Activated naive CD4-positive, alpha-beta T cell treated with anti-CD3 and anti-CD28 coated beads for 36 hours (primary cell): Measurements from ENCODE around the gene MEN1. TPM values are rescaled to one million over a fixed set of nuclear protein-coding genes. Genes with fewer than 3 reads are reported as not detected.
"Not testable (repeated sequence)": the region's sequence is repeated elsewhere in the genome, so short reads cannot be mapped to it uniquely, and the experiment has no call there.

ENCODE experiments used
- CTCF ChIA-PET: fragments of 350-600 bp; sonication (Branson Sonifier 250); formaldehyde crosslinking; loops from one replicate; lab custom pipeline; 2021; ENCODE audit warnings: antibody characterized with exemption; lab: Charles Lee
- DNase-seq: peaks from one replicate; pipeline ENCODE4 v3.0.0-alpha.2; 2020
- H3K27ac Mint-ChIP-seq: one replicate; pipeline ENCODE4 v1.8.0; 2021; ENCODE audit warnings: mild to moderate bottlenecking, mixed read lengths
- H3K27me3 Mint-ChIP-seq: one replicate; pipeline ENCODE4 v1.8.0; 2021; ENCODE audit warnings: low read depth, mixed read lengths
- H3K36me3 Mint-ChIP-seq: one replicate; pipeline ENCODE4 v1.8.0; 2021; ENCODE audit warnings: low read depth, mixed read lengths
- H3K4me1 Mint-ChIP-seq: one replicate; pipeline ENCODE4 v1.8.0; 2021; ENCODE audit warnings: low read depth, mixed read lengths
- H3K4me3 Mint-ChIP-seq: one replicate; pipeline ENCODE4 v1.8.0; 2021; ENCODE audit warnings: mild to moderate bottlenecking, moderate library complexity, mixed read lengths
- H3K9me3 Mint-ChIP-seq: one replicate; pipeline ENCODE4 v1.8.0; 2021; ENCODE audit warnings: mixed read lengths
- intact Hi-C: fragments of 100-400 bp; cut with micrococcal nuclease; formaldehyde crosslinking; loops from one replicate; pipeline ENCODE4 v1.15.1; 2023
- total RNA-seq, 2 experiments: library from RNA; stranded (reverse); gene quantifications; one replicate each; pipeline ENCODE4 v1.2.3, GENCODE V29; 2021

The MEN1 gene
- total RNA-seq, 2 experiments from 2014 or later, result 23.9 TPM

DNA sequence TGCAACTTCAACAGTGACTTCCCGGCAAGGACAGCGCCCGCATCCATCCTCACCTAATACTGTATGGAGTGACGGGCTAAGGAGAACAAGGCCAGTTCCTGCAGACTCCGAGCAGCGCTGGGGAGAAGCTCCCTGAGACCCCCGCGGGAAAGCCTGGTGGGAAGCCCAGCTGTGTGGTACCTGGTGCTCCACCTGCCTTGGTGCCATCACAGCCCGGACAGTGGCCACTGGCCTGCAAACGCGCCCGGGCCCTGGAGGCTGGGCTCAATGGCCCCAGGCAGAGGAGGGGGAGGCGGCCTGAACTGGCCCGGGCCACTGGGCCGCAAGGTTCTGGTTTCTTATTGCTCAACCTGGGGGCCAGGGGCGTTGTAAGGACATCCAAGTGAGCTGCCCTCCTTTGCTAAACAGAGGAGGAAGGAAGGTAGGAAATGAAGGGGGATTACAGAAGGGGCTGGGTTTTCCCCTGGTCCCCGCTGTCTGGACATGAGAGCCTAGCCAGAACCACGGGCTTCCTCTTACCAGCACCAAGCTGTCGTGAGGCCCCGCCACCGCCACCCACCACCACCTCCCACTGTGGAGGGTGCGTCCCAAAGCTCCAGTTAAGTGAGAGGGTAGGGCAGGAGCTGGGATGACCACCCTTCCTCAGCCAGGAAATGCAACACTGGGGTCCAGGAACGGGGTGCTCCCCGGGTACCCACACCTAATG, 42.6 kb upstream of the MEN1 start:
- intact Hi-C loops, result no loop called here
- Mint-ChIP-seq H3K27me3 (no peaks in the 10 kb centered on the region), H3K4me3 (peak overlapping the region; percentile 18), H3K27ac (peak overlapping the region; percentile 95), H3K36me3 (peaks cover 44% of the 10 kb centered on the region), H3K4me1 (peaks cover 93% of the 10 kb centered on the region), H3K9me3 (no peaks in the 10 kb centered on the region)
- CTCF ChIA-PET, result interaction anchor here (1.3 to 32.9 kb wide), 3 partner anchors 9 to 34 kb away, joined by 4 to 992 read pairs (median 288); partner anchors contain the start of genes CDC42BPG and EHD1
- DNase-seq, result peak; percentile 35

DNA sequence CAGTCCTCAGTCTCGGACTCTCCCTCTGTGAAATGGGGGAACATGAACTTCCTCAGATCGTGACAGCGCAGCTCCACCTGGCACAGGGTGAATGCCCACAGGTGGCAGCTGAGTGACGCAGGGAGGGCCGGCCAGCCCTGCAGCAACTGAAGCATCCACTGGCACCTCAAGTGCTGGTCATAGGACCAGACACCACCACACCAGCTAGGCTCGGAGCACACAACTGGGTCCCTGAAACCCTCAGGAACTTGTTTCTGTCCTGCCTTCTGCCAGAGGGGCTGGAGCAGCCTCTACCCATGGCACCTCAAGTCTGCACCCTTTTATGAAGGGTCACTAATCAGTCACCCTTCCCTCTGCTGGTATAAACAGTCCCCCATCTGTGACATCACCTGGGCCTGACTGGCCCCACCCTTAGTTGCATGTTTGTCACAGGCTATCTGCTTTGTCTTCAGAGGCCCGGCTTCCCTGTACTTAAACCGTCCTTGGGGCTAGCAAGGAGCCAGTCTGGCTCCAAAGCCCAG, 41.5 kb upstream of the MEN1 start:
- peak overlapping the region; percentile 95 for H3K27ac Mint-ChIP-seq
- CTCF ChIA-PET, result interaction anchor here (1.4 to 32.9 kb wide), 3 partner anchors 11 to 478 kb away, joined by 3 to 992 read pairs (median 288); partner anchors contain the start of gene EHD1
- peaks cover 38% of the 10 kb centered on the region for H3K36me3 Mint-ChIP-seq
- peak overlapping the region; percentile 49 for H3K4me3 Mint-ChIP-seq
- H3K9me3 Mint-ChIP-seq, result no peaks in the 10 kb centered on the region
- no peaks in the 10 kb centered on the region for H3K27me3 Mint-ChIP-seq
- peak; percentile 57 for DNase-seq
- intact Hi-C loops, result loop anchor here (1.0 kb wide), 4 partner anchors 7 to 33 kb away; partner anchors contain the start of gene EHD1
- peaks cover 93% of the 10 kb centered on the region for H3K4me1 Mint-ChIP-seq

DNA sequence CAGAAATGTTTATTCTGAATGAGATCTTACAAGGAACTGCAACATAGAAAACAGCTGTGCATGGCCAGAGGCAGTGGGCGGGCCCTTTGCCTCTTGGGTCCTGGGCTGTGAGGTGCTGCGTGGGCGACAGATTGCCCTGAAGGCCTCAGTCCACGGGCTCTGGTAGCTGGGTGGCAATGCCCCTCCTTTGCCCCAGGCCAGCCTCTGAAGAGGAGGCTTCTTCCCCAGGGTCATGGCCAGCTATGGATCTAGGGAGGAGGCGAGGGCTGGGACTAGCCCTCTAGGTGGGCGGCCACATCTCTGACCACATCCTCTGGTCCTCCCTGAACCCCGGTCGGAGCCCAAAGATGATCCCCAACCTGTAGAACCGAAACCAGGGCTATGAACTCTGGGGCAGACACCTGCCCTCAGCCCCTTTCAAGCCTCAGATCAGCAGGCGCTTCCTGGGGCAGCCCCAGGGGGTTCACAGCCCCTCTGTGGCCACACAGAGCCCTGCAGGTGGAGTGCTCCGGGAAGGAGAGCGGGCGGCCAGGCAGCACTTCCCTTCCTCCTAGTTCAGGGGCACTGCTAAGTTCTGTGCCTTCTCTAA, 40.7 kb upstream of the MEN1 start:
- intact Hi-C loops, result loop anchor here (1.0 kb wide), 4 partner anchors 8 to 34 kb away; partner anchors contain the start of gene EHD1
- peak overlapping the region; percentile 49 for H3K4me3 Mint-ChIP-seq
- no peaks in the 10 kb centered on the region for H3K9me3 Mint-ChIP-seq
- peaks cover 30% of the 10 kb centered on the region for H3K36me3 Mint-ChIP-seq
- no peaks in the 10 kb centered on the region for H3K27me3 Mint-ChIP-seq
- CTCF ChIA-PET, result interaction anchor here (0.7 to 32.9 kb wide), 4 partner anchors 12 to 479 kb away, joined by 3 to 992 read pairs (median 146); partner anchors contain the start of gene EHD1
- peaks cover 85% of the 10 kb centered on the region for H3K4me1 Mint-ChIP-seq
- peak overlapping the region; percentile 95 for H3K27ac Mint-ChIP-seq
- DNase-seq, result peak; percentile 91

DNA sequence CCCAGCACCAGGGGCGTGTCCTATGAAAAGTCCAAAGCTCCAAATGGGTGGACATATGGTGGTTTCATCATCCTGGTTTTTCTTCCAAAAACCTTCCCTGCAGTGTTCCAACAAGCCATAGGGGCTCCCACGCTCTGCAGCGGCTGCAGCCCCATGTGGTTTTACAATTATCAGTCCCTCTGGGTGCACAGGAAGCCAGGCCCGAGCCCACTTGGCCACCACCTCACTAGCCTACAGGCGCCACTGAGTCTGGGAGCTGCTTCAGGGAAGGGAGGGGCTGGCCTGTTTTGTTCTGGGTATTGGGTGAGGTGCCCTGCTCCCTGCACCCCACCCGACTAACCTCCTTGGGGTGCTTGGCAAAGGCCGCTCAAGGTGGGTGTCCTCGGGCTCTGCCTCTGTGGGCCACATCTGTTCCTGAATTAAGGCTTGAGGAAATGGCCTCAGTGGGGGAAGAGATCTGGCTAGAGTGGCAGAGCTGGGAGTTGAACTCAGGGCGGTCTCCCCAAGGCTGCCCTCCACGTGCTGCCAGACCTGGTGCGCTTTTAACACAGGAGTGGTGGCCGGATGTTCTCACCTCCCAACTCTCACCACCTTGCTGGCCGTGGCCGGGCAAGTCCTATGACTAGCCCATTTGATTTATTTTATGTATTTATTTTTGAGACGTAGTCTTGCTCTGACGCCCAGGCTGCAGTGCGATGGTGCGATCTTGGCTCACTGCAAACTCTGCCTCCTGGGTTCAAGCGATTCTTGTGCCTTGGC, 39.4 kb upstream of the MEN1 start:
- CTCF ChIA-PET, result interaction anchor here (0.9 to 32.9 kb wide), 3 partner anchors 13 to 149 kb away, joined by 3 to 992 read pairs (median 288); partner anchors contain the start of gene EHD1
- no peak overlapping the region for H3K4me3 Mint-ChIP-seq
- intact Hi-C loops, result no loop called here
- H3K27ac Mint-ChIP-seq, result peak overlapping the region; percentile 50
- peaks cover 76% of the 10 kb centered on the region for H3K4me1 Mint-ChIP-seq
- H3K36me3 Mint-ChIP-seq, result peaks cover 18% of the 10 kb centered on the region
- no peaks in the 10 kb centered on the region for H3K9me3 Mint-ChIP-seq
- DNase-seq, result no peak
- no peaks in the 10 kb centered on the region for H3K27me3 Mint-ChIP-seq

DNA sequence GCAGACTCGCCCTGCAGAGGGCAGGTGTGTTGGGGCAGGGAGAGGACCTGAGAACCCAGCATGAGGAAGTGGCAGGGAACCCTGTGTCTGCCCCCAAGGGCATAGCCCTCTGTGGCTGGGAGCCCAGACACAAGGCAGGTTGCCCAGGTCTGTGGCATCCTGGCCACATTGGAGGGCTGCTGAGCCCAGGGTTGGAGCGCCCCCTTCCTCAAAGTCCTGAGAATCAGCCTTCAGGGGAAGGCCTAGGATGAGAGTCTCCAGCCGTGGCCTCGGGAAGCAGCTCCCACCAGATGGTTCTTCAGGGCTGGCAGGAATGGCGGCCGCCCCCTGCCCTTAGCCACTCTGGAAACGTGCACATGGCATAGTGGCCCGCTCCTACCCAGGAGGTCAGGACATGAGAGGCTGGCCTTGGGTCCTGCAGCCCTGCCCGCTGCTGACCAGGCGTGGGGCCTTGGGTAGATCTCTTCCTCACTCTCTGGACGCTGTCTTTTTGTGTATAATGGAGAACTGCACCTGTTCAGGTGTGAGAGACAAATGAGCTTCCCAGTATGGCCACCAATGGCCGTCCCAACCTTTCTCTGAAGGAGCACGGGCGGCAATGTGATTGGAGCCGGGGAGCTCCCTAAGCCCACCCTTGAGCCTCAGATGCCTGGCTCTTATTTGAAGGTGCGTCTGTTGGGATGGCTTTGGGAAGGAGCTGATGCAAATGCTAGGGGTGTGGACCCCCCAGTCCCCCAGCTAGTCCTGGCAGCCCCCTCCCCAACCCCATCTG, 38.7 kb upstream of the MEN1 start:
- H3K4me1 Mint-ChIP-seq, result peaks cover 69% of the 10 kb centered on the region
- CTCF ChIA-PET, result interaction anchor here (0.6 to 32.9 kb wide), 14 partner anchors 9 to 467 kb away, joined by 3 to 992 read pairs (median 4); partner anchors contain the start of genes ARL2, EHD1, PPP2R5B and ZNHIT2
- H3K27me3 Mint-ChIP-seq, result no peaks in the 10 kb centered on the region
- peak overlapping the region; percentile 65 for H3K27ac Mint-ChIP-seq
- no peaks in the 10 kb centered on the region for H3K9me3 Mint-ChIP-seq
- intact Hi-C loops, result no loop called here
- DNase-seq, result peak; percentile 61
- no peak overlapping the region for H3K4me3 Mint-ChIP-seq
- H3K36me3 Mint-ChIP-seq, result peaks cover 10% of the 10 kb centered on the region

DNA sequence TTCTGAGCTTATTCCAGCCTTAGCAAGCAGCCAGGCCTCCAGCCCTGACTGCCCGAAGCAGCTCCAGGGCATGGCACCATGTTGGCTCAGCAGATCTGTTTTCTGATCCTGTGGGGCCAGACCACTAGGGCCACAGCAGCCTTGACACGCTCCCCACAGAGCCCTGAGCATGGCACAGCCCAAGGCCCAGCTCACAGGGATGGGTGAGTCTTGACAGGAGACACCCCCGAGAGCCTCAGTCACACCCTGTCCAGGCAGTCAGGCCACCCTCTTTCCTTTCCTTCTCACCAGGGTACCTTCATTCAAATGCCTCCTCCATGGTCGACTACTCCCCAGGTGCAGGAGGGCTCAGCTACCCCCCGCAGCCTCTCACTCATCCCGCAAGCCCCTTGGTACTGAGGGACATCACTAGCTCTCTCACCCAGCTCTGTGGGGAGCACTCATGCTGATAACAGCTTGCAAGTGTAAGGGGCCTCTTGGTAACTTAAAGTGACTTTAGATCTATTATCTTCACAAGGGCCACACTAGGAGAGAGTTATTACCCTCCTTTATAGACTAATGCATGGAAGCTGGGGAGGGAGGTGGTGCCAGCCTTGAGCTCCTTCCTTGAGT, 38.0 kb upstream of the MEN1 start:
- no peaks in the 10 kb centered on the region for H3K27me3 Mint-ChIP-seq
- H3K4me3 Mint-ChIP-seq, result no peak overlapping the region
- H3K4me1 Mint-ChIP-seq, result peaks cover 68% of the 10 kb centered on the region
- H3K9me3 Mint-ChIP-seq, result no peaks in the 10 kb centered on the region
- intact Hi-C loops, result no loop called here
- peaks cover 6% of the 10 kb centered on the region for H3K36me3 Mint-ChIP-seq
- DNase-seq, result no peak
- CTCF ChIA-PET, result interaction anchor here (0.6 to 32.9 kb wide), 18 partner anchors 8 to 468 kb away, joined by 3 to 992 read pairs (median 4); partner anchors contain the start of genes ARL2, EHD1, PPP2R5B and ZNHIT2
- H3K27ac Mint-ChIP-seq, result peak overlapping the region; percentile 65

DNA sequence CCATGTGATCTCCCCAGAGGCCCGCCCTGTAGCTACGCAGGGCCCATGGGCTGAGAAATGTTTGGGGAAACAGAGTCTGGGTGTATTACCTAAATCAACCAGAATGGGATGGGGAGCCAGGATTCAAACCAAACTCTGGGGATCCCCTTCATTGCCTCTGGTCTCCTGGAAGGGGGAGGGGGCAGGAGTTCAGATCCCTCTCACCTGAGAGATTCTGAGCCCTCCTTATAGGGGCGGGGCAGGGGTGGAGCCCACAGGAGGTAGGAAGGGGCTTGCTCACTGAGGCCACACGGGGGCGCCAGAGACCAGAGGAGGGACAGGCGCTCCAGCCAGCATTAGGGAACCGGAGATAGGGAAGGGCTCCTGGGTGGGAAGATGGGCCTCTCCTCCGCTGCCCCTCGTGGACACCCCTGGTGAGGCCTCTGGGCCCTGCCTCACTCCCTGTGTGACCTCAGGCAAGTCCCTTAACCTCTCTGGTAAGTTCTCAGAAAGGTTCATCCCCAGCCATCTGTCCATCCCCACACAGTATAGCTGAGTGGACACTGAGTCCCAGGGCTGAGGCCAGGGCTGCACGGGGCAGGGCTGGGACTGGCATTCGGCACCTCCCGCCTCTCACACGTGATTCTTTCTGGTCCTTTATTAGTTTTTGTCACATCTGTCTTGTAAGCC, 36.8 kb upstream of the MEN1 start:
- Mint-ChIP-seq H3K27me3 (no peaks in the 10 kb centered on the region), H3K27ac (no peak overlapping the region), H3K36me3 (peaks cover 2% of the 10 kb centered on the region), H3K4me1 (peaks cover 57% of the 10 kb centered on the region), H3K9me3 (no peaks in the 10 kb centered on the region), H3K4me3 (no peak overlapping the region)
- peak; percentile 96 for DNase-seq
- intact Hi-C loops, result loop anchor here (1.0 to 2.0 kb wide), 6 partner anchors 47 to 468 kb away; partner anchors contain the start of genes PPP2R5B and ZNHIT2
- CTCF ChIA-PET, result interaction anchor here (0.7 to 32.9 kb wide), 12 partner anchors 16 to 469 kb away, joined by 3 to 992 read pairs (median 6); partner anchors contain the start of genes ARL2, EHD1 and ZNHIT2

DNA sequence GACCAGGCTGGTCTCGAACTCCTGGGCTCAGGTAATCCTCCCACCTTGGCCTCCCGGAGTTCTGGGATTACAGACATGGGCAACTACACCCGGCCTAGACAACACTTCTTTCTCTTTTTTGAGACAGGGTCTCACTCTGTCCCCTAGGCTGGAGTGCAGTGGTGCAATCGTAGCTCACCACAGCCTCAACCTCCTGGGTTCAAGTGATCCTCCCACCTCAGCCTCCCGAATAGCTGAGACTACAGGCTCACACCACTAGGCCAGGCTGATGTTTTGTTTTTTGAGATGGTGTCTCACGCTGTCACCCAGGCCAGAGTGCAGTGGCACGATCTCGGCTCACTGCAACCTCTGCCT, 35.4 kb upstream of the MEN1 start:
- intact Hi-C loops, result loop anchor here (2.0 kb wide), 2 partner anchors 59 to 79 kb away; partner anchors contain the start of gene PPP2R5B
- CTCF ChIA-PET, result interaction anchor here (0.6 to 32.9 kb wide), 6 partner anchors 17 to 265 kb away, joined by 3 to 992 read pairs (median 4); partner anchors contain the start of gene EHD1
- H3K4me3 Mint-ChIP-seq, DNase-seq, H3K27ac Mint-ChIP-seq, H3K9me3 Mint-ChIP-seq, H3K27me3 Mint-ChIP-seq, H3K36me3 Mint-ChIP-seq: not testable (repeated sequence)
- H3K4me1 Mint-ChIP-seq, result peaks cover 44% of the 10 kb centered on the region

DNA sequence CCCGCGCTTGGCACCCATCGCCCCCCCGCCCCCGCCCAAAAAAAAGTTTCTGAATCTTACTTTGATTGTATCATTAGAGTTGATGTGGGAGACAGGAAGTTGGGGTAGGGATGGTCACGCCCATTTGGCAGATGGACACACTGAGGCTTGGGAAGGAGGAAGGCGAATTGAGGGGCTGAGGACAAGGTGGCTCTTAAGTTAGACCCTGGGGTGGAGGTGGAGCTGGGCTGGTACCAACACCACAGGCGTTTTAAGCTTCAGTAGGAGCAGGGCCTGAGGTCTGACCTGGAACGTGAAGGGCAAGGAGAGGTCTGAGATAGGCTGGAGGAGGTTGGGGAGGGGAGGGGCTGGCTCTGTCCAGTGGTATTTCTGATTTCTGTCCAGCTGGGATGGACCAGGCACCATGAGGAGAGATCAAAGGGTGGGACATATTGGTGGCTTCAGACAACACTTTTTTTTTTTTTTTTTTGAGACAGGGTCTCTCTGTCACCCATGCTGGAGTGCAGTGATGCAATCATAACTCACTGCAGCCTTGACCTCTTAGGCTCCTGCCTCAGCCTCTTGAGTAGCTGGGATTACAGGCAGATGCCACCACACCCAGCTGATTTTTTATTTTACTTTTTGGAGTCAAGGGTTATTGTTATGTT, 34.9 kb upstream of the MEN1 start:
- peak overlapping the region; percentile 13 for H3K27ac Mint-ChIP-seq
- peaks cover 39% of the 10 kb centered on the region for H3K4me1 Mint-ChIP-seq

More for the DNA sequence above, 34.9 kb upstream of the MEN1 start:
- Mint-ChIP-seq H3K27me3 (no peaks in the 10 kb centered on the region), H3K4me3 (peak overlapping the region; percentile 55), H3K36me3 (no peaks in the 10 kb centered on the region), H3K9me3 (no peaks in the 10 kb centered on the region)
- CTCF ChIA-PET, result interaction anchor here (0.6 to 32.9 kb wide), 6 partner anchors 18 to 437 kb away, joined by 3 to 992 read pairs (median 4); partner anchors contain the start of gene EHD1
- DNase-seq, result no peak
- intact Hi-C loops, result no loop called here
